HEK293T (cell line): Measurements from ENCODE around the gene LIN54.

ENCODE experiments used
- ARNT ChIP-seq: fragments of 450-650 bp; IDR thresholded peaks from 2 replicates; pipeline ENCODE4 v1.6.1; 2017; ENCODE audit warnings: mild to moderate bottlenecking
- BHLHE40 ChIP-seq: fragments of 450-650 bp; IDR thresholded peaks from 2 replicates; pipeline ENCODE4 v1.6.1; 2016; ENCODE audit warnings: mild to moderate bottlenecking, moderate library complexity, borderline replicate concordance
- FOXA1 ChIP-seq: fragments of 450-650 bp; IDR thresholded peaks from 2 replicates; pipeline ENCODE4 v1.6.1; 2016; ENCODE audit warnings: mild to moderate bottlenecking
- FOXM1 ChIP-seq: fragments of 450-650 bp; IDR thresholded peaks from 2 replicates; pipeline ENCODE4 v1.6.1; 2017; ENCODE audit warnings: mild to moderate bottlenecking, borderline replicate concordance
- NFRKB ChIP-seq: fragments of 450-650 bp; IDR thresholded peaks from 2 replicates; pipeline ENCODE4 v1.6.1; 2016; ENCODE audit warnings: mild to moderate bottlenecking, moderate library complexity
- SP1 ChIP-seq: fragments of 450-650 bp; IDR thresholded peaks from 2 replicates; pipeline ENCODE4 v1.6.1; 2017
- SUZ12 ChIP-seq: fragments of 450-650 bp; IDR thresholded peaks from 2 replicates; pipeline ENCODE4 v1.6.1; 2016; ENCODE audit warnings: mild to moderate bottlenecking
- TARDBP ChIP-seq: fragments of 450-650 bp; IDR thresholded peaks from 2 replicates; pipeline ENCODE4 v1.6.1; 2016
- ZNF384 ChIP-seq: fragments of 450-650 bp; IDR thresholded peaks from 2 replicates; pipeline ENCODE4 v1.6.1; 2016
- TF ChIP-seq, protein P1 (sequence below): fragments of 450-650 bp; IDR thresholded peaks from 2 replicates; pipeline ENCODE4 v1.6.1; 2016

DNA sequence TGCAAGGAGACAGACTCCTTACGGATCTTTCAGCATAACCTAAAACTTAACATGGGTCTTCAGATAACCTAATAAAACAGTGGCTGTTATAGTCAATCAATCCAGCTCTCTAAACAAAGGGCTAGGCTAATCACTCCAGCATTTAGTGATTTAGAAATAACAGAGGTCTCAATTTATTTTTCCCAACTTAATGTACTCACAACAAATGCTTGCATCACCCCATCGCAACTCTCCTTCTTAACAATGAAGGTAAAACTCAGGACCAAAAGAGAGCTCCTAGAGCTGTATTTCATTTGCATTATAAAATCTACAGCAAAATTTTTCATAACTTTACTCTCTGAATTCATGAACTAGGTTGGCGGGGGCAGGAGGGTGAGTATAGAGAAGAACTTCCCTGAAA lies 1.1 kb downstream of the LIN54 start:
- TF ChIP-seq ZNF384 (no peak), FOXA1 (no peak), FOXM1 (no peak), ARNT (no peak), SUZ12 (no peak), SP1 (no peak), BHLHE40 (no peak), NFRKB (no peak), TARDBP (no peak)
- TF ChIP-seq, protein P1, sequence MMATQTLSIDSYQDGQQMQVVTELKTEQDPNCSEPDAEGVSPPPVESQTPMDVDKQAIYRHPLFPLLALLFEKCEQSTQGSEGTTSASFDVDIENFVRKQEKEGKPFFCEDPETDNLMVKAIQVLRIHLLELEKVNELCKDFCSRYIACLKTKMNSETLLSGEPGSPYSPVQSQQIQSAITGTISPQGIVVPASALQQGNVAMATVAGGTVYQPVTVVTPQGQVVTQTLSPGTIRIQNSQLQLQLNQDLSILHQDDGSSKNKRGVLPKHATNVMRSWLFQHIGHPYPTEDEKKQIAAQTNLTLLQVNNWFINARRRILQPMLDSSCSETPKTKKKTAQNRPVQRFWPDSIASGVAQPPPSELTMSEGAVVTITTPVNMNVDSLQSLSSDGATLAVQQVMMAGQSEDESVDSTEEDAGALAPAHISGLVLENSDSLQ = peak; percentile 14; the same call in 1 of the 2 replicates
